T47D (cell line): ENCODE data around the gene GRM7.

Experiments
- DNase-seq, 2 experiments: peaks; one replicate each; pipeline versions ENCODE4 v3.0.0 to v3.0.0-alpha.2; 2011 to 2012; ENCODE audit warnings: low read depth in 1 of 2, low spot score in 1 of 2
- JUND ChIP-seq: IDR thresholded peaks from 2 replicates; pipeline ENCODE4 v1.6.1; 2012; ENCODE audit warnings: low read depth
- in situ Hi-C: cut with HindIII; loops from 2 replicates; pipeline ENCODE4 v1.10.0; 2016; ENCODE audit warnings: low sequenced_read_pairs, low pct_unique_long_range_greater_than_20kb

The GRM7 gene

GRCh38 chr3:7638103-7638502 is 777.2 kb downstream of the GRM7 start:
- DNase-seq: no peak
- no peak for TF ChIP-seq JUND
- in situ Hi-C loops: no loop called here

DNA sequence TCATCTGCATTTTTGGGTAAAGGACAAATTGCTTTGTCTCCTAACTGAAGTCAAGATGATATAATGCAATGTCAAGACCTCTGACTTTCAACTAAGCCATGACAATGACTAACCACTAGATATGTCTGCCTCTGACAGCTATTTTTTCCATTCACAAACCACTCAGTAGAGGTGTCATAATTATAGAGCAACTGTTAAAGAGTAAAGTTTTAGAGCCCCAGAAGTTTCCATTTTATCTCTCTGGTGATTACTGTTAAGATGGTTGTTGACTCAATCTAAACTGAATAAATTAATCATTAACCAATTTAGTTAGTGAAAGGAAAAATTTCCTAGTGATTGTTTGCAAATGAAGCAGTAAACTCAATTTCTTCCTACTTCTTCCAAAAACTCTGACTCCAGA is 779.9 kb downstream of the GRM7 start:
- in situ Hi-C loops: no loop called here
- no peak for TF ChIP-seq JUND
- DNase-seq: no peak

- DNase-seq: no peak
- no peak for TF ChIP-seq JUND
- in situ Hi-C loops: no loop called here
Observed at GRCh38 chr3:7646851-7647250, 785.9 kb downstream of the GRM7 start.

DNA sequence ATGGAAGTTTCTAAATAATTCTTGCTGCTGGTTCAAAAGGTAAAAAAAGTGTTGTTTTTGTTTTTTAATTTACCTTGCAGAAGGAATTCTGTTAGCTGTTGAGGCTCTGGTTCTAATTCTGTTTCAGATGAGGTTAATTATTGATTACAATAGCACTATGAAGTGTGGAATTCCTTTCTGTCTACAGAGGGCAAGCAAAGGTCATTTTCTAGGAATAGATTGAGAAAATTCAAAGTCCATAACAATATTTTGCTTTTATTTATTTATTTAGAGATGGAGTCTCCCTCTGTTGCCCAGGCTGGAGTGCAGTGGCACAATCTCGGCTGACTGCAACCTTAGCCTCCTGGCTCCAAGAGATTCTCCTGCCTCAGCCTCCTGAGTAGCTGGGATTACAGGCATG is 789.6 kb downstream of the GRM7 start:
- in situ Hi-C loops: no loop called here
- DNase-seq: no peak
- TF ChIP-seq JUND: no peak

GRCh38 chr3:7651274-7651673 is 790.4 kb downstream of the GRM7 start:
- in situ Hi-C loops: no loop called here
- no peak for TF ChIP-seq JUND

GRCh38 chr3:7657214-7658112 is 796.5 kb downstream of the GRM7 start:
- DNase-seq: no peak
- no peak for TF ChIP-seq JUND
- in situ Hi-C loops: no loop called here

More at GRCh38 chr3:7651274-7651673, 790.4 kb downstream of the GRM7 start:
- no peak for DNase-seq

GRCh38 chr3:7658294-7658693 is 797.4 kb downstream of the GRM7 start:
- TF ChIP-seq JUND: no peak
- no peak for DNase-seq
- in situ Hi-C loops: no loop called here

GRCh38 chr3:7659079-7659478 is 798.2 kb downstream of the GRM7 start:
- DNase-seq: no peak
- in situ Hi-C loops: no loop called here
- no peak for TF ChIP-seq JUND

DNA sequence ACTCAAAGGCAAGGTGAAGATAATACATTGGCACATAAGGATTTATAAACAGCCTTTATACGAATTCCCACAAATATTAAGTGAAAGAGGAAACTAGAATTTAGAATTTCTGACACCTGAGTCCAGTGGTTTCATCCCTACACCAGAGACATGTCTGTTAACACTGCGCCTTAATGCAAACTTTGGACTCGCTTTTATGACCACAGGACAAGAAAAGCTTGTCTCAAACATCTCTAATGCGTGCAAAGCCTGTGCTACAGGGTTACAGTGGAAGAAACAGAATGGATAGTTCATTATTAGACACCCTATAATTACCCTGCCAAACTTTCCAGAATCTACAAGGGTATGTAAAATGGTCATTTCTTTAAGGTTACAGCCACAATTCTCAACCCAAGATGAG is 802.9 kb downstream of the GRM7 start:
- TF ChIP-seq JUND: no peak
- in situ Hi-C loops: no loop called here

DNA sequence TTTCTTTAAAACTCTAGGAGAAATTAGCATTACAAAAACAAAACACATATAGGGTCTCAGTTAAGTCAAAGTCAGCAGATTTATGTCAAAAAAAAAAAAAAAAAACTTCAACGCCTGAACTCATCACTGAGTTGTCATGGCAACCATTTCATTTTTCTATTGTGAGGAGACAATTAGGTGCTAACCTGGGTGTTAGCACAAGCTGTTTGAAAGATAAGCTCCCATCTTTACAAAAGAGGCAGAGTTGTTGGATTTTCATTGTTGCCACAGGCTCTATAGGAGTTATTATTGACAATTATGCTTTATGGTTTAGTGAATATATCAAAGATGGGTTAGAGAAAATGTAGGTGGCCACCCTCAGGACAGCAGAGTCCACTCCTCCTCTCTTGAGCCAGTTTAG is 806.9 kb downstream of the GRM7 start:
- TF ChIP-seq JUND: no peak
- no peak for DNase-seq
- in situ Hi-C loops: no loop called here

More for the DNA sequence above, 802.9 kb downstream of the GRM7 start:
- DNase-seq: no peak

- in situ Hi-C loops: no loop called here
- no peak for DNase-seq
- TF ChIP-seq JUND: no peak
Observed at GRCh38 chr3:7669641-7670040, 808.7 kb downstream of the GRM7 start.

- no peak for TF ChIP-seq JUND
- in situ Hi-C loops: no loop called here
- no peak for DNase-seq
Observed at GRCh38 chr3:7678521-7678920, 817.6 kb downstream of the GRM7 start.

DNA sequence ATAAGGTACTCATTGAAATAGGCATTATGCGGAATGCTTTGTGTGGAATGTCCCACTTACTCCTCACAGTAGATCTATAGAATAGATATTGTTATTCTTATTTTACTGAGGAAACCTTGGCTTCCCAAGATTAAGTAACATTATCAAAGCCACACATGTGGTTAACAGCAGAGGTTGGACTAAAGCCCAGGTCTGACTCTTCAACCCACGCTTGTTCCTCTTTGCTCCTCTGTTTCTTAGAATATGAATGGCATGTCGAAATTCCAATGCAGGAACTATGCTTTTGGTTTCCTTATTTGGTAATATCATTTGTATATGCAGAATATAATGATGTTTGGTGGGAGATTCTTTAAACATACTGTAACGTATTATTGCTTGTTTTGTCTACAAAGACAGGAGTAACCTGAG is 821.9 kb downstream of the GRM7 start:
- no peak for DNase-seq
- in situ Hi-C loops: no loop called here
- TF ChIP-seq JUND: no peak

GRCh38 chr3:7683426-7683825 is 822.5 kb downstream of the GRM7 start:
- no peak for TF ChIP-seq JUND
- no peak for DNase-seq
- in situ Hi-C loops: no loop called here
